ENCODE results near the gene TRIP12.
"Not testable (repeated sequence)": the region's sequence is repeated elsewhere in the genome, so short reads cannot be mapped to it uniquely, and the experiment has no call there.

Gene TRIP12

DNA sequence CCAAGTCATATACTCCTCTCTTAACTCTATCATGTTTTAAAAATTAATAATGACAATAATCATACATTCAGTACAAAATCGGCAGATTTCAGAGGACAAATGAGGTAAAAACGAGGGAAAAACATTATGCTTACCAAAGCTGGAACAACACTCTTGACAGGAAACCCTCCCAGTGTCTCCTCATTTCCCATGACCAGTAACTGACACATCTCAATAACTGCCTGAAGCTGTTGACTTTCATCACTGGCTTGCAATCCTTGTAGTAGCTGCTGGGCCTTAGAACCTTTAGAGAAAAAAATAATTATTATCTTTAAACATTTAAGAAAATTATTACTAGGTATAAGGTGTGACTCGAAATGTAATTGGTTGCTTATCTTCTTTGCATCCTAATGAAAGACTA, 103.6 kb downstream of the TRIP12 start:
- no peak for DNase-seq

DNA sequence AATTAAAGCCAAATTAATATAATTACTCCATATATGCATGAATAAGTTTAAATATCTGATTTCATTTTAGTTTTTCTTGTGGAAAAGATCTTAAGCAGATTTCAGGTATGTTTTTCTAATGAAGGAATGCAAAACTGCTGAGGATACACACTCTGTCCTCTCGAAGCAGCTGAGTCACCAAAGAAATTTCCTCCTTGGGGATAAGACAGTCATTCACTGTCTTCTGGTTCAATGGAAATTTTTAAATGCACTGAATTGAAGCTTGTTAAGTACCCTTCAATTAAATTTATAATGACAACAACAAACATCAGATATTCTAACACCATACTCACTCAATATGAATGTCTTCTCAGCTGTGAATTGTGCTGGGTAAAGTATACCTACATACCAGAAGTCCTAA, 106.0 kb downstream of the TRIP12 start:
- no peak for DNase-seq

DNA sequence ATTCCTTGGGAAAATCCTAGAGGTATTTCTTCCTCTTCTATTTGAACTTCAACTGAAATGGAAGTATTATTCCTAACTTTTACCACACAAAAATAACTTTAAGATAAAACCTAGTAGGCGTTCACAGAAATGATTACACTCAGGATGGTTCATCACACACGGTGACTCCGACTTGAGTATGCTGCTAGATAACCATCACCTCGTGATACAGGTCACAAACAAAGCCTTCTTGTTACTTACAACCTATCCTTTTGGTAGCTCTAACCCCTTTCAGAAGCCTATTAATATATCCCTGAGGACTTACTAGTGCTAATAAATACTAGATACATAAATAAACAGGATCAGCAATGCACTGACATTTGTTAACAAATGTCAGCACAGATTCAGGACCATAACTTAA, 106.5 kb downstream of the TRIP12 start:
- DNase-seq, result no peak

DNA sequence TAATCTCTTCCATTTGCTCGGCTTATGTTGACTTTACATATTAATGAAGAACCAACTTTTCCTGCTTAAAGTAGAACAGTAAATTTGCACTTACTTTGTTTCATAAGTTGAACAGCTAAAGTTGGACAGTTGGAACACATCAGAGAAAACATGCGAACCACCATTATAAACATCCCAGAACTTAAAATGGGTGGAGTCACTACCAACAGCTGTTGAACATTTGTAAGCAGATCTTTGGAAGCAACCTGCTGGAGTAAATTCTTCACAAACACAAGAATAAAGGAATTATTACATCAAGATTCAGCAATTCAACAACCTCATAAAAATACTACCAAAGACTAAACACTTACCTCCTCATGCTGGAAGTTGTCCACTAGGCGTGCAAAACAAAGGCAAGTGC, 111.0 kb downstream of the TRIP12 start:
- DNase-seq, result no peak

DNA sequence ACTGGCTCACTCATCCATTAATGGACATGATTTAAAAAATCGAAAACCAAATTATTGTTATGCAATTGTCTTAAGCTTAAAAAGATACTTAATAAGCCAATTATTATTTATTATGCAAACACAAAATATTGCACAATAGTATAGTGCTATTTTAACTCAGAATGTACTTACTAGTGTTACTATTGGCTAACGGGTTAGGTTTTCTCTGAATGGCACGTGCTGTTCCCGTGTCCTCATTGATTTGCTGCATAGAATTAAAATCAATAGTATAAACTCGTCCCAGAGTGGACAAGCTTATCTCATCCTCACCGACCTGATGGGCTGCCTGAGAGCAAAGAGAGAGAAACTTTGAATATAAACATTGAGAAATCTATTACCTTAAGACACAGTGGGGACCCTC, 116.2 kb downstream of the TRIP12 start:
- no peak for DNase-seq

DNA sequence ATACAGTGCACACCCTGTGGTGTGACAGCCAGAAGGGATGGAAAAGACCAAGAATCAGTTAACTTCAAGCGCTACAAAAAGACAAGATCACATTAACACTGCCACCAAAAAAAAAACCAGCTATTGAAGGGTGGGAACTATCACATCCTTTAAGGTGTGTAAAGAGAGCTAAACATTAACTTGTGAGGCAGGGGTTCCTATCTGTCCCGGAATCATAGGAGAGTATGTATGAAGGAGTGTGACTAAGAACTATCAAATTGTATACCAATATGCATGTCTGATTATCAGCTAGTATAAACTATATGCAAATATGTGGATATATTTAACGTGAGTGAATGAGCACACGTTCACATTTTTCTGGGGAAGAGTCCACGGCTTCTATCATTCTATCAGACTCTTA, 119.0 kb downstream of the TRIP12 start:
- no peak for DNase-seq

DNA sequence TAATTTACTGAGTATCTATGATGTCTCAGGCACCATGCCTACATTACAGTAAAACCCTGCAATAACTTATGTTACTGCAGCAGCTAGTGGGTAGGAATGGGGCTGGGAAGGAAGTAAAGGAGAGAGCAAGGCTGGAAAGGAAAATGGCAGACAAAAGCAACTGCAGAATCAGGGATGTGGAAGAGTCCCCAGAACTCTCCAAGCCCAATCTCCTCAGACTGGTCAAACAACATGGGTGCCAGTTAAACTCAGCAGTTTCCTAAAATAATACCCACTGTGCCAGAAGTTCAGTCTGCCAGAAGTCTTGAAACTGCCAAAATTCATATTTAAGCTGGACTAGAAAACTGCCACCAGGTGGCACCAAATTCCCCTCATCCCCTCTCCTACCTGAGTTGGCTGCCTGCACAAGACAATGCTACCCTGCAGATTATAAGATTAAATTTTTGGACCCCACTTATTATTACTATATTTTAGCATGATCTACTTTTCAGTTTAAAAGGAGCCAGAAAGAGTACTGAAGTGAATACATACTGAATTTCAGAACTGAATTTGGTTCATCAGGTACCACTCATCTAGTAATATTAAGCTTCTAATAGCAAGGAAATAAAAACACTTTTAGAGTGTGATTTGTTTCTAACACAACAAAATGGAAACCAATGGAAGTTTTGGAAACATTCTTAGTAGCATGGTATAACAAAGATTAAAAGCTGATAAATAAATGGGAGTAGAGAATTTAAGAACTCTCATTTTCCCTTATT, 120.6 kb downstream of the TRIP12 start:
- DNase-seq, result peak; percentile 75

DNA sequence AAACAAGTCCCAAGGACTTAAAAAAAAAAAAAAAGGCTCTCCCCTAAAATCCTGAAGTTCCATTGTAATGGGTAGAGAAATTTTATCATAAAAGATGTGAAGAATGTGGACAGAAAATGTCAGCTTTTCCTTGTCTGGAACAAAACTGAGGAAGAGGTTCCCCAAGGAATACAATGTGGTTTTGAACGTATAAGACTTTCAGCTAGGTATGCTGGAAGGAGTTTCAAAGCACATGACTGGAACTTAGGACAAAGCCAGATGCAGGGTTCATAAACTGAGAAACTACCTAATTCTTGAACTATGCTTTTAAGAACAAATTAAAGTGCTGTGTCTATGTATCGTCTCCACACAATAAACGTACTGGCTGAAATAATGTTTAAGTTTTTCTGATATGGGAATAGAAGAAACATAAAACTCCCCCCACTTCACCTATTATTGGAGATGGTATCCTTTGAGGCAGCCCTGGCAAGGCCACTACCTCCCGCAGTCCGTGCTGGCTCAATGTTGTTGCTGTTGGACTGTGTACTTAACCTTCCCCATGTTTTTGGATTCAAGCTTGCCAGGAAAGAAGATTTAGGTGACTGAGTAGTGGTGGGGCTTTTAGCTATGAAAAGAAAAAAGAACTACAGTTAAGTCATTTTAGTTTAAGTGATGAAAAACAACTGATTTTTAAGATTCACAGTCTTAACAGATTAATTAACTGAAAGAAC, 123.2 kb downstream of the TRIP12 start:
- no peak for DNase-seq

DNA sequence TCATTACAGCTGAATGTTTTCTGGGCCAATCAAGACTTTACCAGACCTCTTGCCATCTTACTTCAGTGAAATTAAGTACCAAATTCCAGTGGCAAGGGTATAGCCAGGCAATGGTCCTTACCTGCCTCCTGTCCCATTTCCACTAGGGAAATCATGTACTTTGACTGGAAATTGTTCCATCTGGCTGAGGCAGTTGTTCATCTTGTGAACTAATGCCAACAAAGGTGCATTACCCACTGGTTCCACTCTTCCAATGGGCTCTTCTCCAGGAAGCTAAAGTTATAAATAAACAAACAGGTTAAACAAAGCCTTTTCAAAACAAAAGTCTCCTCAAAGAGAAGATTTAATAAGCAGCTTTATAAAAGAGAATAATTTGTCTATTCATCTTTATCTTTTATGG, 126.8 kb downstream of the TRIP12 start:
- no peak for DNase-seq

DNA sequence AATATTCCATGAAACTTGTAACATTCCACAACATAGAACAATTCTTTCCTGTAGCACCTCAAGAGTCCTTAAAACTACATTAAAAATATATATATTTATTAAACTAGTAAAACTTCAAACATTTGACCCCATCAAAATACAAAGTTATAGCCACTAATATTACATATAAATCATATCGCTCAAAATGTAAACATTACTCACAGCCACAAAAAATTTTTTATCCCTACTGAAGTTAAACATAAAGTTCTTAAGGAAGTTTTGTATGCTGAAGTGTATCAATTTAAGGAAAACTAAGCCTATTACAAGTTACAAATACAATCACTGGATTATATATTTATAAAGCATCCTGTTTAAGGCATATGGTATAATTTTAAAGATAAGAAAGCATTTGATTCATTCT, 127.2 kb downstream of the TRIP12 start:
- DNase-seq, result no peak

DNA sequence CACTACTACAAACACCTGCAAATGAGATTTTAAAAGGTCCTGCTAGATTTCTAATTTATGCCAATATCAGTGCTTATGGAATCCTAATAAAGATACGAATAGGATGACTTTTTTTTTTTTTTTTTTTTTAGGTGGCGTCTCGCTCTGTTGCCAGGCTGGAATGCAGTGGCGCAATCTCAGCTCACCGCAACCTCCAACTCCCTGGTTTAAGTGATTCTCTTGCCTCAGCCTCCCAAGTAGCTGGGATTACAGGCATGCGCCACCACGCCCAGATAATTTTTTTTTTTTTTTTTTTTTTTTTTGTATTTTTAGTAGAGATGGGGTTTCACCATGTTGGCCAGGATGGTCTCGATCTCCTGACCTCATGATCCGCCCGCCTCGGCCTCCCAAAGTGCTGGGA, 135.5 kb downstream of the TRIP12 start:
- not testable (repeated sequence) for DNase-seq

DNA sequence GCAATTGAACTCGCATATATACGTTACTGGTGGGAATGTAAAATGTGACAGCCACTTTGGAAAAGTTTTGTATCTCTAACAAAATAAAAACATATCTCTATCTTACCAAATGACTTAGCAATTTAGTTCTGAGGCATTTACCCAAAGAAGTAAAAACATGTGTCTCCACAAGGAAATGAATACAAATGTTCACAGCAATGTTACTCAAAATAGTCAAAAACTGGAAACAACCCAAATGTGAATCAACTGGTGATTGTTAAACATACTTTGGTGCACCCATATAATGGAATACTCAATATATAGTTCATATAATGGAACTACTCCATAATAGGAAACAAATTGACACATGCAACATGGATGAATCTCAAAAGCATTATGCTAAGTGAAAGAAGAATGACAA, 137.0 kb downstream of the TRIP12 start:
- DNase-seq, result no peak

DNA sequence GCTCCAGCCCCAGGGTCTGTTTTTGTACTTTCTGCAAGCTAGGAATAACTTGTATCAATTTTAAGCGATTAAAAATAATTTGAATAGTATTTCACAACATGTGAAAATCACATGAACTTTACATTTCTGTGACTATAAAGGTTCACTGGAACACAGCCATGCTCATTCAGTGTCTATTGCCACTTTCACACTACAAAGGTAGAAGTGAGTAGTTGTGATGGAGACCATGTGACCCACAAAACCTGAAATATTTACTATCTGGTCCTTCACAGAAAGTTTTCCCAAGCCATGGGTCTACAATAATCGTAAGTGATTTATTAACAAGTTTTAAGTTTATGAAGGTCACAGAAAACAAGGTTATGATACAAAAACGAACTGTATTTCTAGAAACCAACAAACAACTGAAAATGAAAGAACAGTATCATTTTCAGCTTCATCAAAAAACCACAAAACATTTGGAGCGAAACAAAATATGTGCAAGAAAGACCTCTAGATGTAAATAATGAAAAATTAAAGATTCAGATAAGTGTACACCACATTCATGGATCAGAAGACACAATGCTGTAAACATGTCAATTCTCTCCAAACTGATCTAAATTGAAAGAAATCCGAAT, 138.6 kb downstream of the TRIP12 start:
- DNase-seq, result no peak

DNA sequence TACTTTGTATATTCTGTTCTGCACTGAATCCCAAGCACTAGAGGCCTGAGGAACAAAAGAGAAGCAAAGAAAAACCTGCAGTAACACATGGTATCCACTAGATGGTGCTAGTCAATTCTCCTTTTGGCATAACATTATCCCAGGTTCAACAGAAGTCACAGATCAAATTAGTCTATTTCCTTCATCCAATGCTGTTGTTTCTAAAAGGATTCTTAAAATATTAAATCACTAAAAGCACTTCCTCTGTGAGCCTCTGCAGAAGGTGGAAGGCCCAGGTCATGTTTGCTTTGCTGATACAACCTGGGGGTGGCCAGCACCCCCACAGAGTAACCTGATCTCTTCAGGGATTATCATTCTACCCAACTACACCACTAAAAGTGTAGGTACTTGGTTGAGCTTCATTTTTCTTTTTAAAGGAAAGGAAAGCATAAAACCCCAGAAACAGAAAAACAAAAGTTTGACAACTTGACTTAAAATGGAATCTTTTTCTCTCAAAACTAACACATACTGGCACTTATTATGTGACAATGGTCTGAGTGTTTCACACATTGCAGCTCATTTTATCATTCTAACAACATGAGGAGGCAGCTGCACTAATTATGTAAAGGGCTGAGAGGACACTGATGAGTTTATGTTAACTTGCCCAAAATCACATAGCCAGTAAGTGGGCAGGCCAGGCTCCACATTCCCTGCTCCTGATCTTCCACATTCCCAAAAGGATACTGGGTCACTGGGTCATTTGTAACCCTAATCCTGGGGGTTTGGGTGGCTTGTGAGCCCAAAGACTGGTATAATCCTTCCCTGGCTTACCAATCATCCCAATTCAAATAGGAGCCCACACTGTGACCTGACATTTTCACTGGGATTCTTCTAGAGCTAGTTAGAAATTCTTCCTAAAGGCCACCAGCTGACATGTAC, 140.7 kb downstream of the TRIP12 start:
- DNase-seq, result no peak

DNA sequence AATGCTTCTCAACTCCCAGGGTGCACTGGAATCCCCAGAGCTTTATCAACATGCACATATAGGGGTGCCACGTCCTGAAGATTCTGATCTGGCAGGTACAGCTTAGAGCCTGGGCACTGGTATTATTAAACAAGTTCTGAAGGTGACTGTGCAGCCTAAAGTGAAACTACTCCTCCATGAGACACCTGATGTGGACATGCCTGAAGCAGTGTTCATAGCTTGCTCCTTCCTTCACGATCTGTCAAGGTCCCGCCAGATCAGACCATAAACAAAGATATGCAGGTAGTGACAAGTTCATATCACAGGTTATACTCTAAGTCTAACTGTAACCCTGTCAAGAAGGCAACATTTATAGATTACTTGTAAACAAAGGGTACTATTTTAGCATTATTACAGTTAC, 142.2 kb downstream of the TRIP12 start:
- DNase-seq, result no peak

DNA sequence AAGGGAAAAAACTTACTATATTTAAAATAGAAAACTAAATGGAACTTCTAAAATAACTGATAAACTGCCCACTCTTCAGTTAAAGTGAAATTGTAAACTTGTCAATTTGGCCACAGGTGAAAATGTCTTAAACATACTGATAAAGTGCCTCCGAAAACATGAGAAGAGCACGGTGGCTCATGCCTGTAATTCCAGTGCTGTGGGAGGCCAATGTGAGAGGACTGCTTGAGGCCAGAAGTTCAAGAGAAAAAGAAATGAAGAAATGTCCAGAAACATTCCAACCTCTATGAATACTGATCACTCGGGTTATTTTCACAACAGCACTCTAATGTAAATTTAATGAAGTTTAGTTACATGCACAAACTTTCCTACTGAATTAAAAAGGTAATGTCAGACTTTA, 144.1 kb downstream of the TRIP12 start:
- DNase-seq, result no peak

DNA sequence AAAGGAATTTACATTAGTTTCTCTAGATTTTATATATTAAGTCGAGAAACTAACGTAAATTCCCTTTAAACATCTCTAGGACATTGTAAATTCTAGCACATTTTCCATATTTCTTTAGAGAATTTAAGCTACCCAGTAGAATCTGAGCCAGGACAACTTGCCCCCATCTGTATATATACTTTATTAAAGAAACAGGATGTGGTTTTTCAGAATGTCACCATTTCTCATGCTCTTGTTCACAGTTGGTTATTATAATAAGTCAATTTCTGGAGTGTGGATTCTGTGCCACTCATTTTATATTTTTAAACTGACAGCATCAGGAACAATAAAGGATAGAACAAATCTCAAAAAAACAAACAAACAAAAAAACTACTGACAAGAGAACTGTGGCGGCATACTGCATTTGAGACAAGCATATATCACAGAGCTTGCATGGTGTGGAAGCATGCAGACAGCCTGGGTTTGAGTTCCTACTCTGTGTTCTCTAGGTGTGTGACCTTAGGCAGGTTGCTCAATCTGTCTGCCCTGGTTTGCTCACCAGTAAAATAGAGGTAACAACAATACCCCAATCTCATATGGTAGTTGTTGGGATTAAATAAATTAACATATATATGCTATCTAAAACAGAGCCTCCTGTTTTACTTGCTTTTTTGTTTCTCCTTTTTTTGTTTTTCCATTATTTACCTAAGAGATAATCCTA, 146.0 kb downstream of the TRIP12 start:
- DNase-seq, result no peak

DNA sequence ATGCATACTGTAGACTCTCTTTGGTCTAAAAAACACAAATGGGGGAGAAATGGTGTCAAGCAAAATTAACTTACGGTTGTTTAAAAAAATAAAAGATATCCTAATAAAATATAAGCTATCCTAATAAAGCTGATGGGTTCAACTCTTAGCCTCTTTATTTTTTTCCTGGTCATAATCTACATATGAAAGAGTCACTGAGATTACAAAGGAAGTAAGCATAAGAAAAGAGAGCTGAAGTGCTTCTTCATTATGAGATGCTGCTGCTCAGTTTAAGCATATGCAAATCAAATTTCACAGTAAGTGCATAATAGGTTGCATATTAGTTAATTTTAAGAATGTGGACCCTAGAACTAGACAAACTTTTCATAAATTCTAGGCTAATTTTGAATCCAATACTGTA, 147.6 kb downstream of the TRIP12 start:
- DNase-seq, result no peak

DNA sequence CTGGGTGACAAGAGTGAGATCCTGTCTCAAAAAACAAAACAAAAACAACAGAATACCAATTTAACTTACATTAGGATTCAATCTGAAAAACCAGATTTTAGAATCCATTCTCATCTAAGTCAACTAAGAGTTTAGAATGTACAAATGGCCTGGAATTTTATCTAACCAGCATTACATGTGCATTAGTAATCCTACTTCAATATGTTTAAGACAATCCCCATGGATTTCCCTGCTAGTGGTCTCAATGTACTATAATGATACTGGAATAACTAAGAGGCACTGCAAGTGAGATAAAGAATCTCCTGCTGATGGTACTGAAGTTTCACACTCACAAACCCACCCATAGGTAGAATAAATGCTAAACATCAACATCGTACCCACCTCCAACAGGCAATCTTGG, 153.6 kb downstream of the TRIP12 start:
- DNase-seq, result no peak

DNA sequence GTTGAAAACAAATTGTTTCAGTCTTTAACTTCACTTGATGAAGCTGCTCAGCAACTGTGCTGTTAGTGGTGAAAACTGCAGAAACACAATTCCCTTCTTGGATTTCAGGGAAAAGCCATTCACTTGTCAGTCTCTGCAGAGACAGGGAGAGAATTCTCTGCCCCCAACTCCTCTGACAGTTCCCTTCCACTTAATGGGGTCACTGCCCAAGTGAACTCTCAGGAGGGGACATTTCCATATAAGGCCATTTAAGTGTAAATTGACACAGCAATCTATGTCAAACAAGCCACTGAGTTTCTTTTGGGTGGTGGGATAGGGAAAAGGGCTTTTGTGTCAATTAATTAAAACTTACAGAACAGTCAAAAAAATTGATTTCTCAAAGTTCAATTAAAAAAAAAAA, 156.1 kb downstream of the TRIP12 start:
- DNase-seq, result no peak

DNA sequence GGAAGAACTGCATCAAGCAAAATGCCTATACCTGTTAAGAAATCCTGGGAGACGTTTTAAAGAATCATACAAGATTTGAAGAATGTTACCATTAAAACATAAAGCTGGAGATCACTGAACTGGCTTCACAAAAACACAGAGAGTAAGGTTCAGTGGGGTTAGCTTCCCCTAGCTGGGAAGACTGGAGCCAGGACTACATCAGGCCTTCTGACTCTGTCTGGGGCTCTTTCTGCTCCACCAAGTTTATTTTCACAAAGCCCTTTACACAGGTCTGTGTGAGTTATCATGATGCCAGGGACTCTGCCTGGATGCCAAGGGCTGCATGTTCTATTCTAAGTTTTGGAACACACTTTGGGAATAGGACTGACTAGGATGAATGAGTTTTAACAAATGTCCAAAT, 160.1 kb downstream of the TRIP12 start:
- no peak for DNase-seq

DNA sequence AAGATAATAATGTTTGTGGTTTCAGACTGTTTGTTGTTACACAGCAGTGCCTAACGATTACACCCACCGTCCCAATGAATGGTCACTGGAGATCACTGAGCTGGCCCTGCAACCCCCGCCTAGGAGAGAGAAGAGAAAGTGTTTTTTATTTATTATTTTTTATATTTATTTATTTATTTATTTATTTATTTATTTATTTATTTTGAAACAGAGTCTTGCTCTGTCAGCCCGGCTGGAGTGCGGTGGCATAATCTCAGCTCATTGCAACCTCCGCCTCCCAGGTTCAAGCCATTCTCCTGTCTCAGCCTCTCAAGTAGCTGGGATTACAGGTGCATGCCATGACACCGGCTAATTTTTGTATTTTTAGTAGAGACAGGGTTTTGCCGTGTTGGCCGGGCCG, 164.3 kb downstream of the TRIP12 start:
- DNase-seq, result not testable (repeated sequence)
